H1 (cell line): ENCODE measurements around the gene SMARCE1.

Source experiments
- EZH2 ChIP-seq: fragments of 200-600 bp; sonication (generic); IDR thresholded peaks from 2 replicates; pipeline ENCODE4 v1.7.1; 2012; ENCODE audit warnings: low read depth, mild to moderate bottlenecking, moderate library complexity, low read length, inconsistent platforms; ENCODE audit not compliant: severe bottlenecking
- HDAC2 ChIP-seq, 2 experiments: fragments of 300-600 bp in 1 of 2; sonication (generic) in 1 of 2; IDR thresholded peaks; 2 replicates each; pipeline ENCODE4 v1.6.1; 2011 to 2012; ENCODE audit warnings: low read depth in 2 of 2, low read length in 2 of 2, mild to moderate bottlenecking in 2 of 2, moderate library complexity in 2 of 2, borderline replicate concordance in 1 of 2, inconsistent platforms in 1 of 2
- RFX5 ChIP-seq: IDR thresholded peaks from 2 replicates; pipeline ENCODE4 v1.6.1; 2011; ENCODE audit warnings: low read depth, low read length, improper control_type of control experiment, borderline replicate concordance
- TF ChIP-seq, protein P1 (sequence below): IDR thresholded peaks from 2 replicates; pipeline ENCODE4 v1.6.1; 2012; ENCODE audit warnings: low read length, inconsistent platforms
- TF ChIP-seq, protein P2 (sequence below), 3 experiments: IDR thresholded peaks; 1 replicate in 2 of 3; 2 replicates in 1 of 3; pipeline versions ENCODE4 v1.5.1 to v1.6.1; 2011; ENCODE audit warnings: low read length in 3 of 3, mild to moderate bottlenecking in 3 of 3, inconsistent platforms in 2 of 3, low read depth in 1 of 3, moderate library complexity in 1 of 3; ENCODE audit not compliant: insufficient read depth in 1 of 3; ENCODE audit errors: control extremely low read depth in 1 of 3
- TF ChIP-seq, protein P3 (sequence below): IDR thresholded peaks from 2 replicates; pipeline ENCODE4 v1.6.1; 2012; ENCODE audit warnings: inconsistent platforms

DNA sequence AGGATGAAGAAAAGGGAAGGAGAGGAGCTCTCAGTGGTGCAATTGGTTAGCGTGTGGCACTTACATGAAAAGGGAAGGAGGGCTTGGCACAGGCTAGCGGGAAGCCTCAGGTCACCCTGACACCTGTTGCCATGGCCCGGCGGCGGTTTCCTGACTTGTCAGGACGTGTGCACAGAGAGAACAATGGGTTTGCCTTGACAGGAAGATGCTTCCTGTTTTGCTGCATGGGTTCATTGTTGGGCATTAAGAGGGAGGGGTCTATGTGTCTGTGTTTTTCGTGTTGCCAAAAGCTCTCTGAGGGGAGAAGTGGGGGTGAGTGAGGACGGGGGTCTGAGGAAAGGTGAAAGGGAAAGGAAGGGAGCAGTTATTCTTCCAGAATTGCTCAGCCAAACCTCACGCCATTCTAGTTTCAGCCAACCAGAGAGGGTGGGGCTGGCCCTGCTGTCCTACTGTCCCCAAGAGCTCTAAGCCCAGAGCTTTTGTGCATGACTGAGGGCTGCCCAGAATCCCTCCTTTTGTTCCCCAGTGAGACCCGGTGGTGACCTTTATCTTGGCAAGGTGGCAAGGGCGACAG is 65.2 kb downstream of the SMARCE1 start:
- TF ChIP-seq HDAC2 (IDR thresholded peaks at IDR 0.05; ENCODE audit: borderline replicate concordance in 1 of 2, low read depth in 2 of 2, low read length in 2 of 2) (no peak), EZH2 (no peak), RFX5 (no peak)
- TF ChIP-seq, protein P1, sequence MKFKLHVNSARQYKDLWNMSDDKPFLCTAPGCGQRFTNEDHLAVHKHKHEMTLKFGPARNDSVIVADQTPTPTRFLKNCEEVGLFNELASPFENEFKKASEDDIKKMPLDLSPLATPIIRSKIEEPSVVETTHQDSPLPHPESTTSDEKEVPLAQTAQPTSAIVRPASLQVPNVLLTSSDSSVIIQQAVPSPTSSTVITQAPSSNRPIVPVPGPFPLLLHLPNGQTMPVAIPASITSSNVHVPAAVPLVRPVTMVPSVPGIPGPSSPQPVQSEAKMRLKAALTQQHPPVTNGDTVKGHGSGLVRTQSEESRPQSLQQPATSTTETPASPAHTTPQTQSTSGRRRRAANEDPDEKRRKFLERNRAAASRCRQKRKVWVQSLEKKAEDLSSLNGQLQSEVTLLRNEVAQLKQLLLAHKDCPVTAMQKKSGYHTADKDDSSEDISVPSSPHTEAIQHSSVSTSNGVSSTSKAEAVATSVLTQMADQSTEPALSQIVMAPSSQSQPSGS = no peak
- TF ChIP-seq, protein P2, sequence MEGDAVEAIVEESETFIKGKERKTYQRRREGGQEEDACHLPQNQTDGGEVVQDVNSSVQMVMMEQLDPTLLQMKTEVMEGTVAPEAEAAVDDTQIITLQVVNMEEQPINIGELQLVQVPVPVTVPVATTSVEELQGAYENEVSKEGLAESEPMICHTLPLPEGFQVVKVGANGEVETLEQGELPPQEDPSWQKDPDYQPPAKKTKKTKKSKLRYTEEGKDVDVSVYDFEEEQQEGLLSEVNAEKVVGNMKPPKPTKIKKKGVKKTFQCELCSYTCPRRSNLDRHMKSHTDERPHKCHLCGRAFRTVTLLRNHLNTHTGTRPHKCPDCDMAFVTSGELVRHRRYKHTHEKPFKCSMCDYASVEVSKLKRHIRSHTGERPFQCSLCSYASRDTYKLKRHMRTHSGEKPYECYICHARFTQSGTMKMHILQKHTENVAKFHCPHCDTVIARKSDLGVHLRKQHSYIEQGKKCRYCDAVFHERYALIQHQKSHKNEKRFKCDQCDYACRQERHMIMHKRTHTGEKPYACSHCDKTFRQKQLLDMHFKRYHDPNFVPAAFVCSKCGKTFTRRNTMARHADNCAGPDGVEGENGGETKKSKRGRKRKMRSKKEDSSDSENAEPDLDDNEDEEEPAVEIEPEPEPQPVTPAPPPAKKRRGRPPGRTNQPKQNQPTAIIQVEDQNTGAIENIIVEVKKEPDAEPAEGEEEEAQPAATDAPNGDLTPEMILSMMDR (IDR thresholded peaks at IDR 0.05; ENCODE audit: control extremely low read depth in 1 of 3, insufficient read depth in 1 of 3, low read depth in 1 of 3, low read length in 3 of 3) = no peak
- TF ChIP-seq, protein P3, sequence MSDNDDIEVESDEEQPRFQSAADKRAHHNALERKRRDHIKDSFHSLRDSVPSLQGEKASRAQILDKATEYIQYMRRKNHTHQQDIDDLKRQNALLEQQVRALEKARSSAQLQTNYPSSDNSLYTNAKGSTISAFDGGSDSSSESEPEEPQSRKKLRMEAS = no peak
